NCI-H2081 (cell line): Measurements from ENCODE around the gene TRAPPC3L.
A peak's percentile ranks its signal among the peaks of the same experiment; 100 is the strongest.

Experiments
- DNase-seq, 2 experiments: peaks; one replicate each; lab custom pipeline; 2025; lab: John Stamatoyannopoulos, UW

The TRAPPC3L gene

DNA sequence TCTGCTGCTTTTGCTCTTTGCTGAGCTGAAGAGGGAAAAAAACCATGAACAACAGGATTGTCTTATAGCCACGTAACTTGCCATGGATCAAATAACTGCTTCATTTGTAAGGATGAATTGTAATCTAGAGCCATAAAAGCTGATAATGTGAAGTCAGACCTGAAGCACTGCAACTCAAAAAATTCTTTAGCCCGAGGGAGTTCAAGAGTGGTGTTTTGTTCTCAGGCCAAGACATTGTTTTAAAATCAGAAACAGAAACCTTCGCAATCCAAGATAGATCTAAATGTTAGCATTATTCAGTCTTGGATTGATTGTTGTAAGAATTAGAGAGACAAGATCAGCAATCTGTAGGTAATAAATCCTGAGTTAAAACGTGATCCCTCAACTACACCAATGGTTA is at the start of gene TRAPPC3L:
TRAPPC3L (minus strand) TSS at position 34 of the 400 bp plus-strand sequence. CDS start 170 bp downstream, outside the sequence.
- no peak for DNase-seq

DNA sequence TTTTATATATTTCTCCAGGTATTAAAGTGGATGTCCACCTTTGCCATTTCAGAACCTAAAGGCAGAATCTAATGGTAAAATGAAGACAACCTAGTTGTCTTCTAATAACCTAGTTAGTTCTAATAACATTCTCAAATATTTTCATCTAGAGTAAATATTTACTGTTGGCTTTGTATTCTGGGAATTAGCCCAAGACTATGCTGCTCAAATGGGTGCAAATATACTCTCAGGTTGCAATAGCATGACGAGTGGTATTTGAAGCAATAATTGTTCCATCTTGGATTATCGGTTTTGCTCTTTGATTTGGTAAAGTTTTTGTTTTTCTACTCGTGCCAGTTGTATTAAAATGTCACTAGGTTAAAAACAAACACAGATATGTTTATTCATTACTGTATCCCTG is 49.8 kb upstream of the TRAPPC3L start:
- no peak for DNase-seq

DNA sequence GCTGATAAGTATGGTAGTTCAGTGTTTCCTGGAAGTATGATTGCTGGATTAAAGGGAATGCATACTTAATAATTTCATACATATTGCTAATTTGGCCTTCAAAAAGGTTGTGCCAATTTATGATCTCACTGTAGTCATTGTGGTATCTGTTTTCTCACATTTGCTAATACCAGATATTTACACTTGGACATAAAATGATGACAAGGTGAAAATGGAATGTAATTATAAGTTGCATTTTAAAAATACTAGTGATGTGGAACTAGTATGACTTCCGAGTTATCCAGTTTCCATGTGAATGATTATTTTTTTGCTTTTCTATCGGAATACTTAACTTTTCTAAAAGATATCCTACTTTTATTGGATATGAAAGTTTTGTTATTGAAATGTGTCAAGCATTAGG is 41.3 kb upstream of the TRAPPC3L start:
- no peak for DNase-seq

- DNase-seq = no peak
Observed at GRCh38 chr6:116586276-116586675, 40.8 kb upstream of the TRAPPC3L start.

GRCh38 chr6:116580198-116580597 is 34.7 kb upstream of the TRAPPC3L start:
- no peak for DNase-seq

DNA sequence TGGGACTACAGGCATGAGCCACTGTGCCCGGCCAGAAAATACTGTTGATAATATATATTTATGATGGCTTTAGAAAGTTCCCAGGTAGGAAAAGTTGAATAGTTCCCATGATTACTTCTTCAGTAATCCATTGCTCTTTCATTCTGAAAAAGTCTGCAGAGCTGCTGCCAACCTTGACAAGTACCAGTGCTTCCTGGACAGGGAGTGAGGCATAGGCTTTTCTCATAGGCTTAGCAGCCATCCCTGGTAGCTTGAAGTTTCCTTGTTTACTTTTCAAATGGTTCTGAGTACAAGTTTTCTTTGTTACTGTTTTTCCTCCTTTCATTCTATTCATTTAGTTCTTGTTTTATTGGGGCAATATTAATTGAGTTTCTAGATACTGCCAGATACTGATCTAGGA is 33.7 kb upstream of the TRAPPC3L start:
- DNase-seq = no peak

GRCh38 chr6:116578335-116578734 is 32.9 kb upstream of the TRAPPC3L start:
- DNase-seq = no peak

GRCh38 chr6:116577486-116577885 is 32.0 kb upstream of the TRAPPC3L start:
- no peak for DNase-seq

- DNase-seq = no peak
Observed at GRCh38 chr6:116575227-116575626, 29.7 kb upstream of the TRAPPC3L start.

DNA sequence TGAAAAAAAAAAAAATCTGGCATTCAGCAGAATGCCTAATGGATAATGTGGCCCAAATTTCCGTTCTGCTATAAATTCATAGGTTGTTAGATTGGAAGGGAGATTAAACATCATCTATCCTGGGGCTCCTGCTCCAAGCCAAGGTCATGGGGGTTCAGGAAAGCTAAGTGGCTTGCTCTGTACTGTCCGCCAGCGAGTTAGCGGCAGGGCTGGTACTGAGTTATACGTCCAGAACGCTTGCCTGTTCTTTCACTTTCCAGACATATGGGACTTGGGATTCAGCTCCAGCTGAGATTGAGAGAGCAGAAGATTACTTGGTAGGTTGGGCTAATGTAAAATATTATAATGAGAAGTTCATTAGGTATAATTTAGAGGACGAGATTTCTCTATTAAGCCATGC is 26.7 kb upstream of the TRAPPC3L start:
- DNase-seq = peak in 1 of 2 experiments; percentile 21

- DNase-seq = no peak
Observed at GRCh38 chr6:116571683-116572000, 26.2 kb upstream of the TRAPPC3L start.

DNA sequence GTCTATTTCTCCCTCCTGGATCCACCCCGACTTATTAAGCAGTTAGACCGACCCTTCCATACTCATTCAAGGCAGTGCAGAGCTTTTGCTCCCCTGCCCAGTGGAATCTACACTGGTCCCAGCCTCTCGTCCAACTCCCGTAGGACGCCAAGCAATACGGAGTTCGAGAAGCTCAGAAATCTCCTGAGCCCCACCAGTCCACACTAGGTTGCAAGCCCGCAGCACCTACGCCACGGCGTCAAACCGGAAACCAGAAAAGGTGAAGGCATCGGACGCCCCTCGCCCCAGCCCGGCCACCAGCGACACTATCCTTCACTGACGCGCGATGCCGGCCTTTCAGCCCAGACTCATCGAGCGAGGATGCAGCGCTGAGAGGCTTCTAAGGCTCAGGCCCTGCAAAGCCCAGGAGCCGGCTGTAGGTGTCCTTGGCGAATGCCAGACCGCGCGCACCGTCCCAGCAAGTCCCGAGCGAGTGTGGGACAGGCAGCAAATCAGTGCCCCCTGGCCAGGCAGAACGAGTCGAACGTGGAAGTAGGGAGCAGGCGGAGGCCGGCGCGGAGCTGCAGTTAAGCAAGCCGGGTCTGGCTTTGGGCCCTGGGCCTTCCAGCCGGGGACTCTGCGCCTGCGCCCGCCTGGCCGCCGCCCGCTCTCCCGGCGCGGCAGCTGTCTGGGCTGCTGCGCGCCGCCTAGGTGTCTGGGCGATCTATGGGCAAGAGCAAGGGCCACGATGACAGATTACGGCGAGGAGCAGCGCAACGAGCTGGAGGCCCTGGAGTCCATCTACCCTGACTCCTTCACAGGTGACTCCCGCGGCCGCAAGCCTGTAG is 25.6 kb upstream of the TRAPPC3L start, which contains the start of gene RWDD1:
RWDD1 (plus strand) TSS at position 649 of the 827 bp plus-strand sequence; CDS start at position 728, 79 bp downstream.
- DNase-seq = peak; percentile 93 to 97

- DNase-seq = no peak
Observed at GRCh38 chr6:116568821-116569755, 23.6 kb upstream of the TRAPPC3L start.

DNA sequence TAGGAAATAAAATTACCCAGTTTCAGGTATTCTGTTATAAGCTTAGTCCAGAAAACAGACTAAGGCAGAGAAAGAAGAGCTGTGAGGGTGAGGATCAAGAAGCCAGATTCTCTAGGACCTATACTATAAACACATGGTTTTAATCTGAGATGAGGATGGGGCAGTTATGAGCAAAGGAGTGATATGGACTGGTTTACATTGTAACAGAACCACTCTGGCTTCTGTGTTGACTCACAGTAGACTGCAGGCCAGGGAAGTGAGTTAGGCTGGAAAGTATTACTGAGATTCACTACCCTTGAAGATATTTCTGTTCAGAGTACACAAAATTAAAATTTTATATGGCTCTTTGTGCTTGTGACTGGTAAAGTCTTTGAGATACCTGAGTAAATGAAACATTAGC is 22.6 kb upstream of the TRAPPC3L start:
- DNase-seq = no peak

DNA sequence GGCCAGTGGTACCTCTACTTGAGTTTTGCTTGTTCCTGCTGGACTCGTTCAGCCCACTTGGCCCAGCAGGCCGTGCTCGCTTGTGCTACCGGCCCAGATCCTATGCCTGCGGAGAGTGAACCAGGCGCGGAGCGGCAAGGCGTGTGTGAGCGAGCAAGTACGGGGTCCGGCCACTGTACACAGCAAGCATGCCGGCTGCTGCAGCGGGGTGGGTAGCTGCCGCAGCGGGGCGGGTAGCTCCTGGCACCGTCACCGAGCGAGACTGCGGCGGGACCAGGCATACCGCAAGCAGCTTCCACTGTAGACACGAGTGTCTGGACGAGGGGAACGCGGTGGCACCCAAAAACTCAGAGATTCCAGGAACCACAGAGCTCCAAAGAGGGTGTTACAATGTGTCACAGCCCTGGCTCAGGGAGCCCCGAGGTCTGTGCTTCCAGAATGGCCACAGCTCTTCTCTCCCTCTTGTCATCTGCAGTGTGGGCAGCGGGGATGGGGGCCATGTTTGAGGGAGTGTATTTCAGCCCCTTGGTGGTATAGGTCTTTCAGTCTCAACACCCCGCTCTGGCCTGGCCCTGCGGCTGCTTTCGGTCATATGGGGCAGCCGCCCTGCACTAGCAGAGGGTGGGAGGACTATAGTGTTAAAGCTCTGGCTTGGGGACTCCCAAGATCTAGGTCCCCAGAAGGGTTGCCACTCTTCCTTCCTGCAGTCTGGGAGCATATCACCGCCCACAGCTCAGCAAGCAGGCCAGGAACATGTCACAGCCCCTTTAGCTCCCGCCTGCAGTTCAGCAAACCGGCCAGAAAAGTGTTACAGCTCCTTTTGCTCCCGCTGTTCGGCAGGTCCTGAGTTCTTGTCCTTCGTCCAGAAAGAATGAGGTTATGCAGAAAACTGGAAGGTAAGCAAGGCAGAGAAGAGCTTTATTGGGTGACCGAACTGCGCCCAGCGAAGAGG is 19.7 kb upstream of the TRAPPC3L start:
- DNase-seq = no peak

DNA sequence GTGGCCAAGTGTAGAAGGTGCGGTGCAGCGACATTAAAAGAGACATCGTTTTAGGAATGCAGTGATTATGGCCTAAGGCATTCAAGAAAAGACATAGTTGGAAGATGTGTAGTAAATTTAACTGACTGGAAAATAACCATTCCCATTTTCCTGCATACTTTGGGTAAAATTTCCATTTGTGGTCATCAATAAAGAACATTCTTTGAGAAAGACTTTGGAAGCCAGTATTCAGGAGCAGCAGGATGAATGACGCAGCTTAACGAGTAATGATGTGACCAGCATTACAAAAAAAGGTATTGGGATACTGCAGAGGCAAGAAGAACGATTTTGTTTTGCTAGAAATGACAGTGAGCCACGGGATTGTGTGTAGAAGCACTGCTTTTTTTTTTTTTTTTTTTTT is 18.8 kb upstream of the TRAPPC3L start:
- DNase-seq = no peak

GRCh38 chr6:116563830-116564229 is 18.3 kb upstream of the TRAPPC3L start:
- no peak for DNase-seq

- no peak for DNase-seq
Observed at GRCh38 chr6:116562614-116563013, 17.1 kb upstream of the TRAPPC3L start.

- no peak for DNase-seq
Observed at GRCh38 chr6:116562019-116562403, 16.5 kb upstream of the TRAPPC3L start.

GRCh38 chr6:116561377-116562018 is 16.0 kb upstream of the TRAPPC3L start:
- peak; percentile 40 to 57 for DNase-seq

DNA sequence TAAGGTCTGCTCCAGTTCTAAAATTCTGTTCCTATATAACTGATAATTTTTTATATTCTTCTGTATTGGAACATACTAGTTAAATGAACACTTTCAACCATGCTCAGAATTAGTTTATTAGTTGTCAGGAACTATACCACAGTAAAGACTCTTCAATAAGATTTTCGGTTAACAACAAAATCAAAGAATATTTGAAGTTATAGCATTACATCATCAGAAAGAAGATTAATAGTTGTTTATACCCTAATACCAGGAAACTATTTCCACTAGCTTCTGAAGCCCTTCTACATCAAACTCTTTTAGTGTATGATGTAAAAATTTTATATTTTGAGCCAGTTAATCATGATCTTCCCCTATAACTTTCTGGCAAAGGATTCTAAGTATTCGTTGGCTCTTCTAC is 14.6 kb upstream of the TRAPPC3L start:
- DNase-seq = no peak
